ENCODE data around the gene ST3GAL6.

- no peak for TF ChIP-seq CTCF (IDR thresholded peaks at IDR 0.05; ENCODE audit: poor library complexity, severe bottlenecking)
- TF ChIP-seq TAF1 (IDR thresholded peaks at IDR 0.05; ENCODE audit: low read depth), result no peak
Observed at GRCh38 chr3:98713984-98714383, 49.2 kb upstream of the ST3GAL6 start.
